ENCODE measurements around the gene SYCP2L.

SYCP2L gene

DNA sequence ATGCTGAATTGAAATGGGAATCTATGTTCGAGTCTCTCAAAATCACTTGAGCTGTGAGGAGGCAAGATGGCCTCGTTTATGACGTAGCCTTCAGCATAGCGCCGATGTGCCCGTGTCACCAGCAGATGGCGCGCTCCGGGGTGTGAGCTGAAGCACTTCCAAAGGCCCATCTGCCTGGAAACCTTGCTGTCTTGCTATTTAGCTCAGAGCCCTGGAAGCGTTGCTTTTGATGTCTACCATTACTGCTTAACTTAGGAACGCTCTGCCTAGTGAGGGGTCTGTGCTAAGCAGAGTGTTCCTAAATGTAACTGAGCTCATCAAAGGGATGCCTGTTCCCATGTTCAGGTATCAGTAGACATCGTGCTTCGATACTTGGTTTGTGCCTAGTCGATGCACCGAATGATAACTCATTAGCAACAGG lies 67.7 kb downstream of the SYCP2L start:
- TF ChIP-seq, protein P1, sequence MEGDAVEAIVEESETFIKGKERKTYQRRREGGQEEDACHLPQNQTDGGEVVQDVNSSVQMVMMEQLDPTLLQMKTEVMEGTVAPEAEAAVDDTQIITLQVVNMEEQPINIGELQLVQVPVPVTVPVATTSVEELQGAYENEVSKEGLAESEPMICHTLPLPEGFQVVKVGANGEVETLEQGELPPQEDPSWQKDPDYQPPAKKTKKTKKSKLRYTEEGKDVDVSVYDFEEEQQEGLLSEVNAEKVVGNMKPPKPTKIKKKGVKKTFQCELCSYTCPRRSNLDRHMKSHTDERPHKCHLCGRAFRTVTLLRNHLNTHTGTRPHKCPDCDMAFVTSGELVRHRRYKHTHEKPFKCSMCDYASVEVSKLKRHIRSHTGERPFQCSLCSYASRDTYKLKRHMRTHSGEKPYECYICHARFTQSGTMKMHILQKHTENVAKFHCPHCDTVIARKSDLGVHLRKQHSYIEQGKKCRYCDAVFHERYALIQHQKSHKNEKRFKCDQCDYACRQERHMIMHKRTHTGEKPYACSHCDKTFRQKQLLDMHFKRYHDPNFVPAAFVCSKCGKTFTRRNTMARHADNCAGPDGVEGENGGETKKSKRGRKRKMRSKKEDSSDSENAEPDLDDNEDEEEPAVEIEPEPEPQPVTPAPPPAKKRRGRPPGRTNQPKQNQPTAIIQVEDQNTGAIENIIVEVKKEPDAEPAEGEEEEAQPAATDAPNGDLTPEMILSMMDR (IDR thresholded peaks at IDR 0.05; ENCODE audit: control insufficient read depth, insufficient read depth, low read depth, low read length, missing control alignments) = peak; percentile 85
- peak; percentile 10 for DNase-seq (ENCODE audit: low read depth)

DNA sequence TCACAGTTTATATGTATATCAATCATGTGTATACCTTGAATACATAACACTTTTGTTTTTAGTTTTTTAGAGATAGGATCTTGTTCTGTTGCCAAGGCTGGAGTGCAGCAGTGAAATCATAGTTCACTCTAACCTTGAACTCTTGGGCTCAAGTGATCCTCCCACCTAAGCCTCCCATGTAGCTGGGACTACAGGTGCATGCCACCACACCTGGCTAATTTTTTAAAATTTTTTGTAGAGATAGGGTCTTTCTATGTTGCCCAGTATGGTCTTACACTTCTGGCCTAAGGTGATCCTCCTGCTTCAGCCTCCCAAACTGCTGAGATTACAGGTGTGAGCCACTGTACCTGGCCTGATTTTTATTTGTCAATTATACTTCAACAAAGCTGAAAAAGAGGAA lies 69.9 kb downstream of the SYCP2L start:
- no peak for DNase-seq (ENCODE audit: low read depth)
- no peak overlapping the region for H3K4me3 ChIP-seq (ENCODE audit: control insufficient read depth, low read depth, low read length)
- TF ChIP-seq, protein P1 (IDR thresholded peaks at IDR 0.05; ENCODE audit: control insufficient read depth, insufficient read depth, low read depth, low read length, missing control alignments) = no peak

More for the DNA sequence above, 67.7 kb downstream of the SYCP2L start:
- H3K4me3 ChIP-seq (ENCODE audit: control insufficient read depth, low read depth, low read length) = no peak overlapping the region

DNA sequence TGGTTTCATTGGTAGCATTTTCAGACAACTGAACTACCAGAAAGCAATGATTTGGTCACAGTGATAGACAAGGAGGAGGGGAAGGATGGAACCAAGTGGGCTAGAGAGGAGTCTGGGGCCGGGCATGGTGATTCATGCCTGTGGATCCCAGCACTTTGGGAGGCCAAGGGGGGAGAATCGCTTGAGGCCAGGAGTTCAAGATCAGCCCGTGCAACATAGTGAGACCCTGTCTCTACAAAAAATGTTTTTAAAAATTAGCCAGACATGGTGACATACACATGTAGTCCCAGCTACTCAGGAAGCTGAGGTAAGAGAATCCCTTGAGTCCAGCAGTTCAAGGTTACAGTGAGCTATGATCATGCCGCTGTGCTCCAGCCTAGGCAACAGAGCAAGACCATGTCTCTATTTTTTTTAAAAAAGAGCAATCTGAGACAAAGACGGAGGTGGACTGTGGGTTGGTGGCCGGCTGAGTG lies 70.6 kb downstream of the SYCP2L start:
- TF ChIP-seq, protein P1 (IDR thresholded peaks at IDR 0.05; ENCODE audit: control insufficient read depth, insufficient read depth, low read depth, low read length, missing control alignments) = no peak
- DNase-seq (ENCODE audit: low read depth) = no peak
- H3K4me3 ChIP-seq (ENCODE audit: control insufficient read depth, low read depth, low read length) = no peak overlapping the region

DNA sequence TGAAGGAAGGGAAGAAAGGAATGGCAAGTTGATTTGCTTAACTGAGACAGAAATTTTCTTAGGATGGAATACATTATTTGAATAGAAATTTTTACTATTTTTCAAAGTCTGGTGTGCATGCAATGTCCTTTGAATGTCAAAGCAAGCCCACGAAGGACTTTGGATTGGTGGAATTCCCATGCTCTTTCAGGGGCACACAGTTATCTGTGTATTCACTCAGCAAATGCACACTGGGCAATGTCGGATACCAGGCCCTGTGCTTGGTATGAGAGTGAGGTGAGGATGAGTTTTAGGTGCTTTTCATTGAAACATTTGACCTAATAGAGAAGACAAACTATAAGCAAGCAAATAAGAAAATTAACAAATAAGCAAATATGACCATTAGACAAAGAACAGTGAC lies 73.3 kb downstream of the SYCP2L start:
- TF ChIP-seq, protein P1 (IDR thresholded peaks at IDR 0.05; ENCODE audit: control insufficient read depth, insufficient read depth, low read depth, low read length, missing control alignments) = no peak
- no peak for DNase-seq (ENCODE audit: low read depth)
- H3K4me3 ChIP-seq (ENCODE audit: control insufficient read depth, low read depth, low read length) = no peak overlapping the region

DNA sequence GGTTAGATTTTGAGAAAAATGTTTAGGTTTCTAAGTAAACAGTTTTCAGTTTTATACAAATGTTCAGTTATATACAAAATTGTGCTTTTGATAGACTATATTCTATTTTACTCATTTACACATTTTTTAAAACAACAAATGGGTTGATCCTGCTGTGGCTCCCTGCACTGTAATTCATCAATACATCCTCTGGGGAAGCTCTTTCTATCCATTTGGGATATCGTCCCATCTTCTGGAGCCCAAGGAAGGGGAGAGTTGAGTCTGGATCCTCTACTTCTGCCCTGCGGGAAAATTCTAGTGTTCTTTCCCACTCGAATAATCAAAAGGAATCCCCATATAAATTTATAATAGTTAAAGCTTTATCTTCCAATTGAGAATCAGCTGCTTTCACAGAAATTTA lies 75.0 kb downstream of the SYCP2L start:
- TF ChIP-seq, protein P1 (IDR thresholded peaks at IDR 0.05; ENCODE audit: control insufficient read depth, insufficient read depth, low read depth, low read length, missing control alignments) = no peak
- no peak for DNase-seq (ENCODE audit: low read depth)
- no peak overlapping the region for H3K4me3 ChIP-seq (ENCODE audit: control insufficient read depth, low read depth, low read length)

DNA sequence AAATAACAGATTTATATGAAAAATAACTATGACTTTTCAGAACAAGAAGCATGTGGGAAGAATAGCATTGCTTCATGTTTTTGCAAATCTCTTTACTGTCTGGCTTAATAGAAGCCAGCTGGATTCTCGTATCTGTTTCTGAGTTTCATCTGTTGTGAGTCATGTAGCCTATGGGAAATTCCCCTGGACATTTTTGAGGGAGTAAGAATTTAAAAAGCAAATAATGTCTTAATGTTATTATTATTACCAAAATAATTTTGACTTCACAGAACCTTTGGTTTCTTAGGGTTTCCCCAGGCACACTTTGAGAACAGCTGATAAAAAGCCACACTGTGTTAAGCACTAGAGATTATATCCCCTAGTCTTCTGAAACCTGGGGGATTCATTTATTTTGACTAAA lies 75.8 kb downstream of the SYCP2L start:
- TF ChIP-seq, protein P1 (IDR thresholded peaks at IDR 0.05; ENCODE audit: control insufficient read depth, insufficient read depth, low read depth, low read length, missing control alignments) = no peak
- H3K4me3 ChIP-seq (ENCODE audit: control insufficient read depth, low read depth, low read length) = no peak overlapping the region
- peak; percentile 65 for DNase-seq (ENCODE audit: low read depth)

DNA sequence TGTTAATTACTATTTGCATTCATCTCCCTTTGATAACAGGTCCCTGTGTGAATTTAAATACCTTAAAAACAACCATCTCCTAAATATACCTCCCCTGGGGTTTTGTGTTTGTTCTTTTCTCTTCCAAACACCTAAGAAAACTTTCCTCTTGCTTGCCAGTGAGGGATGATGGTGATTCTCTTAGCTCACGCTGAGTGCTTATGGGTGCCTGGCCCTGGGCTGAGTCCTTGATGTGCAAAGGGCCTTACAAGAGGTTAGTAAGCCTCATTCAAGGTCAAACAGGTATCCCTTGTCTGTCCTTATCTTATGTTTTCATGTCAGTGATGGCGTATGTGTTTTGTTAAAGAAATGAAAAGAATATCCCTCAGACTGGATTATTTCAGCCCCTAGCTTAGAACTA lies 76.3 kb downstream of the SYCP2L start:
- H3K4me3 ChIP-seq (ENCODE audit: control insufficient read depth, low read depth, low read length) = no peak overlapping the region
- TF ChIP-seq, protein P1 (IDR thresholded peaks at IDR 0.05; ENCODE audit: control insufficient read depth, insufficient read depth, low read depth, low read length, missing control alignments) = no peak
- no peak for DNase-seq (ENCODE audit: low read depth)

Data from AG09309 (cell line).